ENCODE data around the gene DCD. TPM values are rescaled to one million over a fixed set of nuclear protein-coding genes. Genes with fewer than 3 reads are reported as not detected.
A peak's percentile ranks its signal among the peaks of the same experiment; 100 is the strongest.

DCD gene
- total and polyA plus RNA-seq, 2 donors from 2014 or later, result not detected

- no peak overlapping the region for H3K4me3 ChIP-seq (ENCODE audit: low read length in 3 of 3)
- H3K9me3 ChIP-seq (ENCODE audit: control insufficient read depth in 2 of 3, insufficient read depth in 1 of 3, low read length in 3 of 3), result no peaks in the 10 kb centered on the region
- FAIRE-seq (no peak), DNase-seq (peak in 4 of 5 donors; percentile 61 to 79 (median 70))
- no peaks in the 10 kb centered on the region for H3K27me3 ChIP-seq (ENCODE audit: control insufficient read depth, insufficient read depth, low read length)
- TF ChIP-seq CTCF (IDR thresholded peaks at IDR 0.05; ENCODE audit: borderline replicate concordance, extremely low read depth, insufficient read depth), result no peak
- H3K27ac ChIP-seq (ENCODE audit: low read depth in 2 of 2, low read length in 2 of 2), result no peak overlapping the region
- H3K4me1 ChIP-seq (ENCODE audit: control insufficient read depth in 2 of 3, insufficient read depth in 2 of 3, low read depth in 1 of 3, low read length in 3 of 3), result peaks cover 0 to 6% (median 0%) of the 10 kb centered on the region in 3 donors
- intact Hi-C loops (cut with DNase I), result no loop called here
- no peaks in the 10 kb centered on the region for H3K36me3 ChIP-seq (ENCODE audit: control insufficient read depth in 2 of 3, insufficient read depth in 3 of 3, low read length in 3 of 3)
- H3K9ac ChIP-seq (ENCODE audit: low read length in 3 of 3), result no peak overlapping the region
These were observed 49.2 kb downstream of the DCD start for GRCh38 chr12:54598970-54599369.

- FAIRE-seq (no peak), DNase-seq (peak; percentile 81 to 92 (median 85))
- Histone ChIP-seq H3K4me3 (ENCODE audit: low read length in 3 of 3) (no peak overlapping the region), H3K9ac (ENCODE audit: low read length in 3 of 3) (no peak overlapping the region), H3K4me1 (ENCODE audit: control insufficient read depth in 2 of 3, insufficient read depth in 2 of 3, low read depth in 1 of 3, low read length in 3 of 3) (peaks cover 0 to 6% (median 0%) of the 10 kb centered on the region in 3 donors), H3K27me3 (ENCODE audit: control insufficient read depth, insufficient read depth, low read length) (no peaks in the 10 kb centered on the region), H3K36me3 (ENCODE audit: control insufficient read depth in 2 of 3, insufficient read depth in 3 of 3, low read length in 3 of 3) (no peaks in the 10 kb centered on the region), H3K27ac (ENCODE audit: low read depth in 2 of 2, low read length in 2 of 2) (no peak overlapping the region), H3K9me3 (ENCODE audit: control insufficient read depth in 2 of 3, insufficient read depth in 1 of 3, low read length in 3 of 3) (no peaks in the 10 kb centered on the region)
- peak; percentile 88 for TF ChIP-seq CTCF (IDR thresholded peaks at IDR 0.05; ENCODE audit: borderline replicate concordance, extremely low read depth, insufficient read depth)
- intact Hi-C loops (cut with DNase I), result no loop called here
These were observed 51.6 kb downstream of the DCD start for GRCh38 chr12:54596526-54596946.

GRCh38 chr12:54595471-54595870 is 52.7 kb downstream of the DCD start:
- peaks cover 0 to 6% (median 0%) of the 10 kb centered on the region in 3 donors for H3K4me1 ChIP-seq (ENCODE audit: control insufficient read depth in 2 of 3, insufficient read depth in 2 of 3, low read depth in 1 of 3, low read length in 3 of 3)
- no peak overlapping the region for H3K4me3 ChIP-seq (ENCODE audit: low read length in 3 of 3)
- FAIRE-seq (no peak), DNase-seq (peak in 1 of 5 donors; percentile 40)
- peak overlapping the region; percentile 29 to 52 for H3K27ac ChIP-seq (ENCODE audit: low read depth in 2 of 2, low read length in 2 of 2)
- no peak for TF ChIP-seq CTCF (IDR thresholded peaks at IDR 0.05; ENCODE audit: borderline replicate concordance, extremely low read depth, insufficient read depth)
- no peaks in the 10 kb centered on the region for H3K27me3 ChIP-seq (ENCODE audit: control insufficient read depth, insufficient read depth, low read length)
- intact Hi-C loops (cut with DNase I), result no loop called here
- no peaks in the 10 kb centered on the region for H3K36me3 ChIP-seq (ENCODE audit: control insufficient read depth in 2 of 3, insufficient read depth in 3 of 3, low read length in 3 of 3)
- no peak overlapping the region for H3K9ac ChIP-seq (ENCODE audit: low read length in 3 of 3)
- no peaks in the 10 kb centered on the region for H3K9me3 ChIP-seq (ENCODE audit: control insufficient read depth in 2 of 3, insufficient read depth in 1 of 3, low read length in 3 of 3)

Other genes starting within 250 kb of the DCD start
- gene ITGA5, start 229.1 kb downstream of the DCD start, total RNA-seq, result 65.6 TPM
- 11.4 TPM for gene ITGA5, start 229.1 kb downstream of the DCD start, polyA plus RNA-seq (ENCODE audit: insufficient read depth, low read depth, low replicate concordance)
- 0.72 TPM for gene GTSF1, start 174.8 kb downstream of the DCD start, total RNA-seq
- gene GTSF1, start 174.8 kb downstream of the DCD start, polyA plus RNA-seq (ENCODE audit: insufficient read depth, low read depth, low replicate concordance), result not detected
- 36.3 TPM for gene NCKAP1L, start 150.6 kb downstream of the DCD start, total RNA-seq
- 1.8 TPM for gene NCKAP1L, start 150.6 kb downstream of the DCD start, polyA plus RNA-seq (ENCODE audit: insufficient read depth, low read depth, low replicate concordance)
- 7.5 TPM for gene PDE1B, start 98.8 kb downstream of the DCD start, total RNA-seq
- 4.4 TPM for gene PDE1B, start 98.8 kb downstream of the DCD start, polyA plus RNA-seq (ENCODE audit: insufficient read depth, low read depth, low replicate concordance)
- 128 TPM for gene PPP1R1A, start 59.7 kb downstream of the DCD start, total RNA-seq
- gene PPP1R1A, start 59.7 kb downstream of the DCD start, polyA plus RNA-seq (ENCODE audit: insufficient read depth, low read depth, low replicate concordance), result 217 TPM
- not detected for gene LACRT, start 13.5 kb downstream of the DCD start, total RNA-seq
- not detected for gene LACRT, start 13.5 kb downstream of the DCD start, polyA plus RNA-seq (ENCODE audit: insufficient read depth, low read depth, low replicate concordance)
- not detected for gene MUCL1, start 206.2 kb upstream of the DCD start, total RNA-seq
- gene MUCL1, start 206.2 kb upstream of the DCD start, polyA plus RNA-seq (ENCODE audit: insufficient read depth, low read depth, low replicate concordance), result not detected